Esophagus muscularis mucosa (tissue), 4 donors: ENCODE results near the gene GRK5.

Experiments
- EP300 ChIP-seq: sonication (generic); formaldehyde crosslinking; IDR thresholded peaks from one replicate; pipeline ENCODE4 v1.6.1; 2017; ENCODE audit warnings: antibody characterized with exemption
- POLR2A ChIP-seq: fragments of 450-650 bp; IDR thresholded peaks from one replicate; pipeline ENCODE4 v1.6.1; 2017; ENCODE audit warnings: antibody characterized with exemption, moderate library complexity, mild to moderate bottlenecking, low read depth
- POLR2AphosphoS5 ChIP-seq, 2 donors: sonication (generic); formaldehyde crosslinking; IDR thresholded peaks; one replicate each; pipeline ENCODE4 v1.6.1; 2017; ENCODE audit warnings: antibody characterized with exemption in 2 of 2
- TF ChIP-seq, protein P1 (sequence below), 3 experiments: fragments of 200-600 bp in 2 of 3; fragments of 450-650 bp in 1 of 3; sonication (generic) in 2 of 3; IDR thresholded peaks; one replicate each; pipeline ENCODE4 v1.5.1; 2017 to 2019; ENCODE audit warnings: antibody characterized with exemption in 3 of 3, mild to moderate bottlenecking in 2 of 3, moderate library complexity in 1 of 3

DNA sequence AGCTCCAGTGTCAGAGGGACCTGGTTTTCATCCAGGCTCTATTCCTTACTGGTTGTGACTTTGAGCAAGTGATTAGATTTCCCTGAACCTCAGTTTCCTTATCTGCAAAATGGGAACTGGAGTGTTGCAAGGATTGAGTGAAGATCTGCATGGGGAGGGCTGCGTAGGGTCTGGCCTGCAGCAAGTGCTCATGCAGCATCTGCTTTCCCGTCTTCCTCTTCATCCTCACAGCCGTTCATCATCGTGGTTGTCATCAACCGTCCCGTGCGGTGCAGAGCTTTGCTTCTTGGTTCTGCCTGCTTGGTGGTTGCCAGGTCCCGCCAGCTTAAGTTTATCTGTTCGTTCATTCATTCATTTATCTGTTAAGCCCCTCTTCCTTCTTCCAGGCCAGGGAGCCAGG, 135.0 kb downstream of the GRK5 start:
- TF ChIP-seq, protein P1, sequence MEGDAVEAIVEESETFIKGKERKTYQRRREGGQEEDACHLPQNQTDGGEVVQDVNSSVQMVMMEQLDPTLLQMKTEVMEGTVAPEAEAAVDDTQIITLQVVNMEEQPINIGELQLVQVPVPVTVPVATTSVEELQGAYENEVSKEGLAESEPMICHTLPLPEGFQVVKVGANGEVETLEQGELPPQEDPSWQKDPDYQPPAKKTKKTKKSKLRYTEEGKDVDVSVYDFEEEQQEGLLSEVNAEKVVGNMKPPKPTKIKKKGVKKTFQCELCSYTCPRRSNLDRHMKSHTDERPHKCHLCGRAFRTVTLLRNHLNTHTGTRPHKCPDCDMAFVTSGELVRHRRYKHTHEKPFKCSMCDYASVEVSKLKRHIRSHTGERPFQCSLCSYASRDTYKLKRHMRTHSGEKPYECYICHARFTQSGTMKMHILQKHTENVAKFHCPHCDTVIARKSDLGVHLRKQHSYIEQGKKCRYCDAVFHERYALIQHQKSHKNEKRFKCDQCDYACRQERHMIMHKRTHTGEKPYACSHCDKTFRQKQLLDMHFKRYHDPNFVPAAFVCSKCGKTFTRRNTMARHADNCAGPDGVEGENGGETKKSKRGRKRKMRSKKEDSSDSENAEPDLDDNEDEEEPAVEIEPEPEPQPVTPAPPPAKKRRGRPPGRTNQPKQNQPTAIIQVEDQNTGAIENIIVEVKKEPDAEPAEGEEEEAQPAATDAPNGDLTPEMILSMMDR (IDR thresholded peaks at IDR 0.05): no peak
- TF ChIP-seq POLR2A: no peak
- TF ChIP-seq POLR2AphosphoS5 (IDR thresholded peaks at IDR 0.05): no peak
- TF ChIP-seq EP300: no peak
